ENCODE data around the gene TANGO2. TPM values are rescaled to one million over a fixed set of nuclear protein-coding genes. Genes with fewer than 3 reads are reported as not detected.

TANGO2 gene
- total and polyA plus RNA-seq, 2 of the 8 experiments (the other 6 are each of a cell fraction or from before 2014, with no cell fraction given), result 10.1 to 18.4 TPM

DNA sequence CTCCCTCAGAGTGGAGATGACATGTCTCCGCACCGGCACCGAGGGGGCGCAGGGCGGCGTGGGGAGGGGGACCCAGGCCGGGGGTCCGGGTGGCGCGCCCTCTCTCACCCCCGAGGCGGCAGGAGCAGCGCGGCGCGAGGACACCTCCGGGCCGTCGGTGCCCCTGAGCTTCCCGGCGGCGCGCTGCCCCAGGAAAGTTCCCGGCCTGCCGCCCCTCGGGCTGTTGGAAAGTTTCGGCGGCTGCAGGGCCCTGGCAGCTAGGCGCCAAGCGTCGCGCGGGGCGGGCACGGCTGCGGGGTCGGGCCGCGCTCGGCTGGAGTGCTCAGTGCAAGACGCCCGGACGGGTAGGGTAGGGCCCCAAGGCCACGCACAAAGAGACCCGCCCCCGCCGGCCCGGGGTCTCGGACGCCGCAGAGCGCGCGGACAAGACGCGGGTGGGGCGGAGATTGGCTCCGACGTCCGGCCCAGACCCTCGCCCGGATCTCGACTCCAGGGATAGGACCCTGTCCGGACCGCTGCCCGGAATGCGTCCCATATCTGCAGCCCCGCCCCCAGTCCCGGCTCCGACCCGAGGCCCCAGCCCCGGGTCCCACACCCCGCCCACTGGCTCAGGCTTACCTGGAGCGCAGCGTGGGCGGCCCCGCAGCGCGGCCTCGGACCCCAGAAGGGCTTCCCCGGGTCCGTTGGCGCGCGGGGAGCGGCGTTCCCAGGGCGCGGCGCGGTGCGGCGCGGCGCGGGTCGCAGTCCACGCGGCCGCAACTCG, 4.8 kb upstream of the TANGO2 start (continued):
- TF ChIP-seq, protein P1, sequence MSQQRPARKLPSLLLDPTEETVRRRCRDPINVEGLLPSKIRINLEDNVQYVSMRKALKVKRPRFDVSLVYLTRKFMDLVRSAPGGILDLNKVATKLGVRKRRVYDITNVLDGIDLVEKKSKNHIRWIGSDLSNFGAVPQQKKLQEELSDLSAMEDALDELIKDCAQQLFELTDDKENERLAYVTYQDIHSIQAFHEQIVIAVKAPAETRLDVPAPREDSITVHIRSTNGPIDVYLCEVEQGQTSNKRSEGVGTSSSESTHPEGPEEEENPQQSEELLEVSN (IDR thresholded peaks at IDR 0.05), result peak; percentile 37; the same call in 1 of the 2 replicates
- TF ChIP-seq SIN3A (conservative IDR thresholded peaks at IDR 0.05 in 1 of 2, IDR thresholded peaks at IDR 0.05 in 1 of 2; ENCODE audit: low read depth in 1 of 2, low read length in 2 of 2), result peak in 1 of 2 experiments; percentile 20; a peak in 1 of 4 replicates
- peak; percentile 12; the same call in 1 of the 2 replicates for TF ChIP-seq PHF8 (conservative IDR thresholded peaks at IDR 0.05; ENCODE audit: low read depth, low read length)

Data from H1 (cell line).